Myometrial cell (primary cell): ENCODE results near the gene ALKAL2. TPM values are rescaled to one million over a fixed set of nuclear protein-coding genes. Genes with fewer than 3 reads are reported as not detected.

Experiments
- total RNA-seq: library from RNA; depleted of rRNA; stranded (reverse); fragments of >200 nt; gene quantifications from 2 replicates; pipeline ENCODE4 v1.2.3, GENCODE V29; 2015

The ALKAL2 gene
- not detected in 2 replicates for total RNA-seq

GRCh38 chr2:287911-288757, at the start of gene ALKAL2:
TSS of gene ALKAL2 (minus strand) at chr2:288091. CDS start at chr2:287835, 256 bp downstream.

GRCh38 chr2:264493-265468, 23.1 kb downstream of the ALKAL2 start, which contains the start of gene ACP1:
TSS of gene ACP1 (plus strand) at chr2:264947. CDS start at chr2:264965, 18 bp downstream.

GRCh38 chr2:263774-264492, 24.0 kb downstream of the ALKAL2 start, which contains the start of gene SH3YL1:
TSS of gene SH3YL1 (minus strand) at chr2:264032. CDS start at chr2:263984, 48 bp downstream.

Other genes with a start within 250 kb of the ALKAL2 start
- gene FAM110C, start 241.6 kb downstream of the ALKAL2 start, total RNA-seq, result not detected in 2 replicates
- gene SH3YL1, start 24.1 kb downstream of the ALKAL2 start, total RNA-seq, result 14.4 and 18.1 TPM in 2 replicates
- gene ACP1, start 23.1 kb downstream of the ALKAL2 start, total RNA-seq, result 73.8 and 89.3 TPM in 2 replicates